HepG2 (cell line): ENCODE measurements around the gene APOC3. TPM values are rescaled to one million over a fixed set of nuclear protein-coding genes. Genes with fewer than 3 reads are reported as not detected.

ENCODE experiments used
- ATF7 ChIP-seq, 2 experiments: fragments of 450-650 bp in 1 of 2; sonication (generic) in 1 of 2; formaldehyde crosslinking in 1 of 2; IDR thresholded peaks; 2 replicates each; pipeline versions ENCODE4 v1.4.0 to v1.6.1; 2016 to 2020; ENCODE audit warnings: antibody characterized with exemption in 1 of 2, mild to moderate bottlenecking in 1 of 2, missing genetic modification reagents in 1 of 2
- BRD4 ChIP-seq: sonication (generic); formaldehyde crosslinking; IDR thresholded peaks from 2 replicates; pipeline ENCODE4 v1.4.0; 2020; ENCODE audit warnings: missing genetic modification reagents
- CREM ChIP-seq, 2 experiments: sonication (generic) in 1 of 2; formaldehyde crosslinking in 1 of 2; IDR thresholded peaks; 2 replicates each; pipeline versions ENCODE4 v1.4.0 to v1.6.1; 2016 to 2020; ENCODE audit warnings: antibody characterized with exemption in 1 of 2, mild to moderate bottlenecking in 1 of 2, missing genetic modification reagents in 1 of 2
- DMAP1 ChIP-seq: IDR thresholded peaks from 2 replicates; pipeline ENCODE4 v1.6.1; 2016
- DPF2 ChIP-seq: sonication (generic); formaldehyde crosslinking; IDR thresholded peaks from 2 replicates; pipeline ENCODE4 v1.4.0; 2020; ENCODE audit warnings: mild to moderate bottlenecking, low read depth, missing genetic modification reagents, borderline replicate concordance
- GATAD1 ChIP-seq: IDR thresholded peaks from 2 replicates; pipeline ENCODE4 v1.6.1; 2016; ENCODE audit warnings: missing genetic modification reagents, missing compliant biosample characterization
- GLI4 ChIP-seq: sonication (generic); formaldehyde crosslinking; IDR thresholded peaks from 2 replicates; pipeline ENCODE4 v1.5.1; 2020; ENCODE audit warnings: missing genetic modification reagents, mild to moderate bottlenecking, moderate library complexity, borderline replicate concordance
- HDAC6 ChIP-seq: fragments of 200-600 bp; sonication (generic); IDR thresholded peaks from 2 replicates; pipeline ENCODE4 v1.7.0; 2017; ENCODE audit warnings: mild to moderate bottlenecking, antibody characterized with exemption, low read length, low read depth
- HNRNPL ChIP-seq: fragments of 200-400 bp; formaldehyde crosslinking; IDR thresholded peaks from 2 replicates; pipeline ENCODE4 v1.6.1; 2017; ENCODE audit warnings: mild to moderate bottlenecking, low read depth, low read length
- ISL2 ChIP-seq: sonication (generic); formaldehyde crosslinking; IDR thresholded peaks from 2 replicates; pipeline ENCODE4 v1.5.0; 2020; ENCODE audit warnings: missing genetic modification reagents
- NCOR1 ChIP-seq: fragments of 200-600 bp; sonication (generic); IDR thresholded peaks from 2 replicates; pipeline ENCODE4 v1.7.0; 2017; ENCODE audit warnings: antibody characterized with exemption, low read length, borderline replicate concordance
- ONECUT2 ChIP-seq: sonication (generic); formaldehyde crosslinking; IDR thresholded peaks from 2 replicates; pipeline ENCODE4 v1.4.0; 2020; ENCODE audit warnings: missing genetic modification reagents
- POLR2AphosphoS5 ChIP-seq: IDR thresholded peaks from 2 replicates; pipeline ENCODE4 v1.6.1; 2012; ENCODE audit warnings: low read depth, low read length
- SIX4 ChIP-seq: sonication (generic); formaldehyde crosslinking; IDR thresholded peaks from 2 replicates; pipeline ENCODE4 v1.4.0; 2020; ENCODE audit warnings: missing genetic modification reagents
- SOX13 ChIP-seq, 3 experiments: fragments of 450-650 bp in 1 of 3; sonication (generic) in 1 of 3; formaldehyde crosslinking in 1 of 3; IDR thresholded peaks in 2 of 3; conservative IDR thresholded peaks in 1 of 3; 2 replicates each; pipeline versions ENCODE4 v1.5.0 to v1.6.1; 2016 to 2020; ENCODE audit warnings: antibody characterized with exemption in 1 of 3, mild to moderate bottlenecking in 1 of 3, missing compliant biosample characterization in 1 of 3, missing genetic modification reagents in 1 of 3, moderate library complexity in 1 of 3
- SP4 ChIP-seq: sonication (generic); formaldehyde crosslinking; IDR thresholded peaks from 2 replicates; pipeline ENCODE4 v1.8.1; 2023; ENCODE audit warnings: mild to moderate bottlenecking, missing genetic modification reagents
- ZKSCAN5 ChIP-seq: sonication (generic); formaldehyde crosslinking; IDR thresholded peaks from 2 replicates; pipeline ENCODE4 v1.5.1; 2020; ENCODE audit warnings: mild to moderate bottlenecking, missing genetic modification reagents
- ZNF3 ChIP-seq: IDR thresholded peaks from 2 replicates; pipeline ENCODE4 v1.7.0; 2017; ENCODE audit warnings: inconsistent platforms
- ZNF558 ChIP-seq: sonication (generic); formaldehyde crosslinking; IDR thresholded peaks from 2 replicates; pipeline ENCODE4 v1.9.0; 2022; ENCODE audit warnings: mild to moderate bottlenecking, missing genetic modification reagents, borderline replicate concordance
- polyA plus RNA-seq, 8 experiments: library from polyadenylated mRNA; depleted of rRNA in 3 of 8; stranded (reverse) in 7 of 8; unstranded in 1 of 8; fragments of >200 nt; fragmentation: Illumina TruSeq in 4 of 8; extraction: Trizol in 4 of 8; gene quantifications; 2 replicates each; pipeline versions ENCODE4 v1.2.1 to v1.2.3, GENCODE V29; 2011 to 2016; ENCODE audit warnings: low read depth in 4 of 8, missing spikeins in 1 of 8, mixed read lengths in 1 of 8; ENCODE audit not compliant: insufficient read depth in 1 of 8
- total RNA-seq, 5 experiments: library from RNA; depleted of rRNA; stranded (reverse); fragments of >200 nt; fragmentation: Illumina TruSeq; extraction: Trizol; gene quantifications; 2 replicates each; pipeline ENCODE4 v1.2.3, GENCODE V29; 2016; ENCODE audit warnings: low read depth in 1 of 5
- TF ChIP-seq, protein P1 (sequence below): sonication (generic); formaldehyde crosslinking; IDR thresholded peaks from 2 replicates; pipeline ENCODE4 v1.4.0; 2020; ENCODE audit warnings: missing genetic modification reagents, borderline replicate concordance
- TF ChIP-seq, protein P2 (sequence below): sonication (generic); IDR thresholded peaks from 2 replicates; pipeline ENCODE4 v1.6.1; 2016; ENCODE audit warnings: low read depth, borderline replicate concordance
- TF ChIP-seq, protein P3 (sequence below): sonication (generic); formaldehyde crosslinking; IDR thresholded peaks from 2 replicates; pipeline ENCODE4 v1.4.0; 2020; ENCODE audit warnings: missing genetic modification reagents, borderline replicate concordance

Gene APOC3
- total and polyA plus RNA-seq, 2 of the 13 experiments (the other 11 are each of a cell fraction or from before 2014, with no cell fraction given) = 314 to 687 TPM

DNA sequence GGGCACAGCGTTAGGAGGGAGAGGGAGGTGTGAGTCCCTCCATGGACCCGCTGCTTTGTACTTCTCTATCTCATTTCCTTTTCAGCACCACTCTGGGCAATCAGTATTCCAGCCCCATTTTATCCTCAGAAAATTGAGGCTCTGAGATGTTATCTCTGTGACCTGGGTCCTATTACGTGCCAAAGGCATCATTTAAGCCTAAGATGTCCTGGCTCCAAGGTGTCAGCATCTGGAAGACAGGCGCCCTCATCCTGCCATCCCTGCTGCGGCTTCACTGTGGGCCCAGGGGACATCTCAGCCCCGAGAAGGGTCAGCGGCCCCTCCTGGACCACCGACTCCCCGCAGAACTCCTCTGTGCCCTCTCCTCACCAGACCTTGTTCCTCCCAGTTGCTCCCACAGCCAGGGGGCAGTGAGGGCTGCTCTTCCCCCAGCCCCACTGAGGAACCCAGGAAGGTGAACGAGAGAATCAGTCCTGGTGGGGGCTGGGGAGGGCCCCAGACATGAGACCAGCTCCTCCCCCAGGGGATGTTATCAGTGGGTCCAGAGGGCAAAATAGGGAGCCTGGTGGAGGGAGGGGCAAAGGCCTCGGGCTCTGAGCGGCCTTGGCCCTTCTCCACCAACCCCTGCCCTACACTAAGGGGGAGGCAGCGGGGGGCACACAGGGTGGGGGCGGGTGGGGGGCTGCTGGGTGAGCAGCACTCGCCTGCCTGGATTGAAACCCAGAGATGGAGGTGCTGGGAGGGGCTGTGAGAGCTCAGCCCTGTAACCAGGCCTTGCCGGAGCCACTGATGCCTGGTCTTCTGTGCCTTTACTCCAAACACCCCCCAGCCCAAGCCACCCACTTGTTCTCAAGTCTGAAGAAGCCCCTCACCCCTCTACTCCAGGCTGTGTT, 829 bp upstream of the APOC3 start (continued):
- TF ChIP-seq, protein P1, sequence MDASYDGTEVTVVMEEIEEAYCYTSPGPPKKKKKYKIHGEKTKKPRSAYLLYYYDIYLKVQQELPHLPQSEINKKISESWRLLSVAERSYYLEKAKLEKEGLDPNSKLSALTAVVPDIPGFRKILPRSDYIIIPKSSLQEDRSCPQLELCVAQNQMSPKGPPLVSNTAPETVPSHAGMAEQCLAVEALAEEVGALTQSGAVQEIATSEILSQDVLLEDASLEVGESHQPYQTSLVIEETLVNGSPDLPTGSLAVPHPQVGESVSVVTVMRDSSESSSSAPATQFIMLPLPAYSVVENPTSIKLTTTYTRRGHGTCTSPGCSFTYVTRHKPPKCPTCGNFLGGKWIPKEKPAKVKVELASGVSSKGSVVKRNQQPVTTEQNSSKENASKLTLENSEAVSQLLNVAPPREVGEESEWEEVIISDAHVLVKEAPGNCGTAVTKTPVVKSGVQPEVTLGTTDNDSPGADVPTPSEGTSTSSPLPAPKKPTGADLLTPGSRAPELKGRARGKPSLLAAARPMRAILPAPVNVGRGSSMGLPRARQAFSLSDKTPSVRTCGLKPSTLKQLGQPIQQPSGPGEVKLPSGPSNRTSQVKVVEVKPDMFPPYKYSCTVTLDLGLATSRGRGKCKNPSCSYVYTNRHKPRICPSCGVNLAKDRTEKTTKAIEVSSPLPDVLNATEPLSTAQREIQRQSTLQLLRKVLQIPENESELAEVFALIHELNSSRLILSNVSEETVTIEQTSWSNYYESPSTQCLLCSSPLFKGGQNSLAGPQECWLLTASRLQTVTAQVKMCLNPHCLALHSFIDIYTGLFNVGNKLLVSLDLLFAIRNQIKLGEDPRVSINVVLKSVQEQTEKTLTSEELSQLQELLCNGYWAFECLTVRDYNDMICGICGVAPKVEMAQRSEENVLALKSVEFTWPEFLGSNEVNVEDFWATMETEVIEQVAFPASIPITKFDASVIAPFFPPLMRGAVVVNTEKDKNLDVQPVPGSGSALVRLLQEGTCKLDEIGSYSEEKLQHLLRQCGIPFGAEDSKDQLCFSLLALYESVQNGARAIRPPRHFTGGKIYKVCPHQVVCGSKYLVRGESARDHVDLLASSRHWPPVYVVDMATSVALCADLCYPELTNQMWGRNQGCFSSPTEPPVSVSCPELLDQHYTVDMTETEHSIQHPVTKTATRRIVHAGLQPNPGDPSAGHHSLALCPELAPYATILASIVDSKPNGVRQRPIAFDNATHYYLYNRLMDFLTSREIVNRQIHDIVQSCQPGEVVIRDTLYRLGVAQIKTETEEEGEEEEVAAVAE (CRISPR knock-in tag) = peak; percentile 50; the same call in 1 of the 2 replicates
- TF ChIP-seq DPF2 (CRISPR knock-in tag) (peak; percentile 92), SIX4 (CRISPR knock-in tag) (peak; percentile 71), CREM (IDR thresholded peaks at IDR 0.05) (peak; percentile 69; the same call in 1 of the 2 replicates), CREM (CRISPR knock-in tag; IDR thresholded peaks at IDR 0.05) (no peak), ATF7 (IDR thresholded peaks at IDR 0.05) (no peak), ATF7 (CRISPR knock-in tag; IDR thresholded peaks at IDR 0.05) (peak; percentile 49; the same call in 1 of the 2 replicates), GLI4 (CRISPR knock-in tag) (no peak), NCOR1 (0 out of 2 replicates have a peak, but pooled peaks have one; percentile 50), ZNF3 (CRISPR knock-in tag) (no peak), POLR2AphosphoS5 (peak; percentile 82), GATAD1 (CRISPR knock-in tag) (no peak), ISL2 (CRISPR knock-in tag) (peak; percentile 86), ZKSCAN5 (CRISPR knock-in tag) (no peak), DMAP1 (CRISPR knock-in tag) (peak; percentile 77), SP4 (CRISPR knock-in tag) (peak; percentile 45; the same call in 1 of the 2 replicates), ONECUT2 (CRISPR knock-in tag) (peak; percentile 37; the same call in 1 of the 2 replicates), HNRNPL (peak; percentile 70), ZNF558 (CRISPR knock-in tag) (peak; percentile 14; the same call in 1 of the 2 replicates), SOX13 (IDR thresholded peaks at IDR 0.05) (peak; percentile 51; the same call in 1 of the 2 replicates), SOX13 (CRISPR knock-in tag; conservative IDR thresholded peaks at IDR 0.05 in 1 of 2, IDR thresholded peaks at IDR 0.05 in 1 of 2) (peak in 1 of 2 experiments; percentile 87; a peak in 2 of 4 replicates), HDAC6 (no peak), BRD4 (CRISPR knock-in tag) (peak; percentile 96)
- TF ChIP-seq, protein P2, sequence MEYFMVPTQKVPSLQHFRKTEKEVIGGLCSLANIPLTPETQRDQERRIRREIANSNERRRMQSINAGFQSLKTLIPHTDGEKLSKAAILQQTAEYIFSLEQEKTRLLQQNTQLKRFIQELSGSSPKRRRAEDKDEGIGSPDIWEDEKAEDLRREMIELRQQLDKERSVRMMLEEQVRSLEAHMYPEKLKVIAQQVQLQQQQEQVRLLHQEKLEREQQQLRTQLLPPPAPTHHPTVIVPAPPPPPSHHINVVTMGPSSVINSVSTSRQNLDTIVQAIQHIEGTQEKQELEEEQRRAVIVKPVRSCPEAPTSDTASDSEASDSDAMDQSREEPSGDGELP = peak; percentile 57; the same call in 1 of the 2 replicates
- TF ChIP-seq, protein P3, sequence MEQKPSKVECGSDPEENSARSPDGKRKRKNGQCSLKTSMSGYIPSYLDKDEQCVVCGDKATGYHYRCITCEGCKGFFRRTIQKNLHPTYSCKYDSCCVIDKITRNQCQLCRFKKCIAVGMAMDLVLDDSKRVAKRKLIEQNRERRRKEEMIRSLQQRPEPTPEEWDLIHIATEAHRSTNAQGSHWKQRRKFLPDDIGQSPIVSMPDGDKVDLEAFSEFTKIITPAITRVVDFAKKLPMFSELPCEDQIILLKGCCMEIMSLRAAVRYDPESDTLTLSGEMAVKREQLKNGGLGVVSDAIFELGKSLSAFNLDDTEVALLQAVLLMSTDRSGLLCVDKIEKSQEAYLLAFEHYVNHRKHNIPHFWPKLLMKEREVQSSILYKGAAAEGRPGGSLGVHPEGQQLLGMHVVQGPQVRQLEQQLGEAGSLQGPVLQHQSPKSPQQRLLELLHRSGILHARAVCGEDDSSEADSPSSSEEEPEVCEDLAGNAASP (CRISPR knock-in tag) = peak; percentile 78; the same call in 1 of the 2 replicates
